Testis (tissue), 3 donors: Measurements from ENCODE around the gene PHYKPL. TPM values are rescaled to one million over a fixed set of nuclear protein-coding genes. Genes with fewer than 3 reads are reported as not detected.

Experiments
- DNase-seq: peaks from one replicate; pipeline ENCODE4 v3.0.0-alpha.2; 2019
- H3K27ac ChIP-seq, 2 donors: fragments of 200-600 bp; sonication (generic); one replicate each; pipeline ENCODE4 v1.5.1; 2019
- H3K27me3 ChIP-seq: fragments of 200-600 bp; sonication (generic); one replicate; pipeline ENCODE4 v1.5.1; 2019
- H3K36me3 ChIP-seq: fragments of 200-600 bp; sonication (generic); one replicate; pipeline ENCODE4 v1.5.1; 2017; ENCODE audit warnings: low read depth; ENCODE audit errors: missing control alignments
- H3K4me1 ChIP-seq: fragments of 200-600 bp; sonication (generic); one replicate; pipeline ENCODE4 v1.5.1; 2019
- H3K4me3 ChIP-seq, 2 donors: fragments of 200-600 bp; sonication (generic); one replicate each; pipeline ENCODE4 v1.5.1; 2017 to 2019
- H3K9me3 ChIP-seq: fragments of 200-600 bp; sonication (generic); one replicate; pipeline ENCODE4 v1.5.1; 2017
- POLR2A ChIP-seq: fragments of 450-650 bp; IDR thresholded peaks from one replicate; pipeline ENCODE4 v1.6.1; 2017; ENCODE audit warnings: antibody characterized with exemption, mild to moderate bottlenecking, moderate library complexity
- WGBS, 2 donors: methylation state at CpG; one replicate each; pipeline ENCODE4 v1.1.5; 2018; 5-methylcytosine and 5-hydroxymethylcytosine counted together
- intact Hi-C: fragments of 100-400 bp; cut with DNase I; formaldehyde crosslinking; loops from one replicate; pipeline ENCODE4 v1.15.1; 2023; ENCODE audit warnings: low total_unique reads
- polyA plus RNA-seq: library from polyadenylated mRNA; stranded (reverse); fragments of 350-450 nt; fragmentation: Illumina TruSeq; extraction: RNeasy Lipid Tissue Mini Kit (QIAGEN cat#74804); gene quantifications from one replicate; pipeline ENCODE4 v1.2.3, GENCODE V29; 2014; ENCODE audit warnings: low read depth, low replicate concordance; ENCODE audit not compliant: insufficient read depth
- total RNA-seq, 2 donors: library from RNA; depleted of rRNA; stranded (reverse); fragments of >200 nt; gene quantifications; one replicate each; pipeline ENCODE4 v1.2.3, GENCODE V29; 2016
- TF ChIP-seq, protein P1 (sequence below), 3 experiments: fragments of 450-650 bp in 2 of 3; fragments of 200-600 bp in 1 of 3; sonication (generic) in 1 of 3; IDR thresholded peaks; one replicate each; pipeline ENCODE4 v1.5.1; 2016 to 2019; ENCODE audit warnings: antibody characterized with exemption in 3 of 3, mild to moderate bottlenecking in 2 of 3, moderate library complexity in 1 of 3

Gene PHYKPL
- total and polyA plus RNA-seq, 3 donors from 2014 or later = 81.7 to 122 (median 121) TPM

DNA sequence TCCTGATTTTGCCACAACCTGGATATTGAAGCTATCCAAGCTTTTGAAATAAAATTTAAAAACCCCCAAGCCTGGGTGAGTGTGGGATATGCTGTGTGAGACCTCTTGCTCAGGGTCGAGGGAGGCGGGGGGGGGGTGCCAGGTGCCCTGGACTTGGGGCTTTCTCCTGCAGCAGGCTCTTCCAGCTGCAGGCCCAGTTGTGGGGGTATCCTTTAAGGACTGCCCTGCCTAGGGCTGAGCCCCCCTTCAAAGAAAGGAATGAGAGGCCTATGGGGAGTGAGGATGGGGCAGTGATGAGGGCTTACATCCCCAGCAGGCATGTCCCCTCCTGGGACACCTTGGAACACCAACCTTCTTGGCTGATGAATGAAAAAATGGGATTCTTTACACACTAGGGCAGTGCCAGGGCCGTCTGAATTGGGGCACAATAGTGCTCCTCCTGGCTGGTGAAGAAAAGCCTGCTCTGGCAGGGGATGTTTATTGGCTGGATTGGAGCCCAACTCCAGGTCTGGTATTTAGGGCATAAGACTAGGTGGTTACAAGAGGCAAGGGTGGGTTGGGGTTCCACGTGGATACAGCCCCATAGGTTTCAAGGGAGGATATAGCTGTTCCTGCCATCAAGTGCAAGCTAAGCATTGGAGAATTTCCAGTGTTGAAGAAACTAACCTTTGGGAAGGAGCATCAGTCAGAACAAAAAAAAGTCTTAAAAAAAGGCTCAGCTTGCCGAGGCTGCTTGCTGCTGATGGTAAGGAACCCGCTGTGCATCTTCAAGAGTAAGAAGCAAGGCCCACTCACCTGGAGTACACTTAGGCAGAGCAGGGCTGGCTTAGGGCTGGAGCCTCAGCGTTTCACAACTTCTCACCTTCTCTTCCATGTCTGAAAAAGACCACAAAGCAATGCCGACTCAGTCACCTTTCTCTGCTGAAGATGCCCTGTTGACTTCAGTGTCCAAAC is 21.2 kb downstream of the PHYKPL start:
- Histone ChIP-seq H3K4me3 (no peak overlapping the region), H3K36me3 (no peaks in the 10 kb centered on the region), H3K27ac (no peak overlapping the region), H3K27me3 (no peaks in the 10 kb centered on the region), H3K9me3 (no peaks in the 10 kb centered on the region), H3K4me1 (peaks cover 17% of the 10 kb centered on the region)
- TF ChIP-seq, protein P1, sequence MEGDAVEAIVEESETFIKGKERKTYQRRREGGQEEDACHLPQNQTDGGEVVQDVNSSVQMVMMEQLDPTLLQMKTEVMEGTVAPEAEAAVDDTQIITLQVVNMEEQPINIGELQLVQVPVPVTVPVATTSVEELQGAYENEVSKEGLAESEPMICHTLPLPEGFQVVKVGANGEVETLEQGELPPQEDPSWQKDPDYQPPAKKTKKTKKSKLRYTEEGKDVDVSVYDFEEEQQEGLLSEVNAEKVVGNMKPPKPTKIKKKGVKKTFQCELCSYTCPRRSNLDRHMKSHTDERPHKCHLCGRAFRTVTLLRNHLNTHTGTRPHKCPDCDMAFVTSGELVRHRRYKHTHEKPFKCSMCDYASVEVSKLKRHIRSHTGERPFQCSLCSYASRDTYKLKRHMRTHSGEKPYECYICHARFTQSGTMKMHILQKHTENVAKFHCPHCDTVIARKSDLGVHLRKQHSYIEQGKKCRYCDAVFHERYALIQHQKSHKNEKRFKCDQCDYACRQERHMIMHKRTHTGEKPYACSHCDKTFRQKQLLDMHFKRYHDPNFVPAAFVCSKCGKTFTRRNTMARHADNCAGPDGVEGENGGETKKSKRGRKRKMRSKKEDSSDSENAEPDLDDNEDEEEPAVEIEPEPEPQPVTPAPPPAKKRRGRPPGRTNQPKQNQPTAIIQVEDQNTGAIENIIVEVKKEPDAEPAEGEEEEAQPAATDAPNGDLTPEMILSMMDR (IDR thresholded peaks at IDR 0.05) = no peak
- no peak for TF ChIP-seq POLR2A
- 73 to 75% methylated on average over 8 of the region's 8 CpGs for WGBS, 2 donors
- no peak for DNase-seq
- intact Hi-C loops = no loop called here

DNA sequence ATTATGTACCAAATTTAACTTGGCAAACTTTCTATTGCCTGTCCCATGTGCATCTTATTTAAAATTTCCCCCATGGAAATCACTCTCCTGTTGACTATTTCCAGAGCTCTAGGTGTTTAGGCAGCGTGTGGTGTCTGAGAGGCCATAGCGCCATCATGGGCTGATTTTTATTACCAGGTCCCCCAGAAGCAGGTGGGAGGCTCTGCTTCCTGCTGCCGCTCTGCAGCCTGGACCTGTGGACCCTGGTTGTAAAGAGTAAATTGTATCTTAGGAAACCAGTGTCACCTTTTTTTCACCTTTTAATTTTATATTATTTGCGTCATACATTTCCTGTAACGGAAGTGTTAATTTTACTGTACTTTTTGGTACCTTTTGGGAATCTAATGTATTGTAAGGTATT is 21.9 kb downstream of the PHYKPL start:
- Histone ChIP-seq H3K9me3 (no peaks in the 10 kb centered on the region), H3K4me3 (no peak overlapping the region), H3K36me3 (no peaks in the 10 kb centered on the region), H3K27ac (no peak overlapping the region), H3K27me3 (no peaks in the 10 kb centered on the region), H3K4me1 (peaks cover 24% of the 10 kb centered on the region)
- TF ChIP-seq, protein P1 (IDR thresholded peaks at IDR 0.05) = no peak
- TF ChIP-seq POLR2A = no peak
- intact Hi-C loops = no loop called here
- 94 to 96% methylated on average over 5 of the region's 5 CpGs for WGBS, 2 donors
- no peak for DNase-seq

DNA sequence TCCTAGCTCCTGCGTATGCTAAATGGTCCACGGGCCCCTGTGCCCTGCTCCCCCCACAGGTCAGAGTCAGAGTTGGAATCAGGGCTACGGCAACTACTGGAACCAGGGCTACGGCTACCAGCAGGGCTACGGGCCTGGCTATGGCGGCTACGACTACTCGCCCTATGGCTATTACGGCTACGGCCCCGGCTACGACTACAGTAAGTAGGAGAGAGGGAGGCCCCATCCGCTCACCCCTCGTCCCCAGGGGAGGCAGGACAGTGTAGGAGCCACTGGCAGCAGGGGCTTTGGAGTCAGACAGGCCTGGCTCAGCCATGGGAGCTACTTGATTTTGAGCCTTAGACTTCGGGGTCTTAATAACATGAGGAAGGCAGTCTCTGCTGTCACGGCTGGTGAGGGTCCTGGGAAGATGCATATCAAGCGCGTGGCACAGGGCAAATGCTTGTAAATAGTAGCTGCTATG is 22.5 kb downstream of the PHYKPL start:
- WGBS, 2 donors = 92 to 93% methylated on average over 7 to 18 of the region's 18 CpGs
- Histone ChIP-seq H3K4me1 (peaks cover 27% of the 10 kb centered on the region), H3K9me3 (no peaks in the 10 kb centered on the region), H3K27me3 (no peaks in the 10 kb centered on the region), H3K27ac (no peak overlapping the region), H3K4me3 (no peak overlapping the region), H3K36me3 (no peaks in the 10 kb centered on the region)
- intact Hi-C loops = no loop called here
- no peak for TF ChIP-seq POLR2A
- TF ChIP-seq, protein P1 (IDR thresholded peaks at IDR 0.05) = no peak
- DNase-seq = no peak

DNA sequence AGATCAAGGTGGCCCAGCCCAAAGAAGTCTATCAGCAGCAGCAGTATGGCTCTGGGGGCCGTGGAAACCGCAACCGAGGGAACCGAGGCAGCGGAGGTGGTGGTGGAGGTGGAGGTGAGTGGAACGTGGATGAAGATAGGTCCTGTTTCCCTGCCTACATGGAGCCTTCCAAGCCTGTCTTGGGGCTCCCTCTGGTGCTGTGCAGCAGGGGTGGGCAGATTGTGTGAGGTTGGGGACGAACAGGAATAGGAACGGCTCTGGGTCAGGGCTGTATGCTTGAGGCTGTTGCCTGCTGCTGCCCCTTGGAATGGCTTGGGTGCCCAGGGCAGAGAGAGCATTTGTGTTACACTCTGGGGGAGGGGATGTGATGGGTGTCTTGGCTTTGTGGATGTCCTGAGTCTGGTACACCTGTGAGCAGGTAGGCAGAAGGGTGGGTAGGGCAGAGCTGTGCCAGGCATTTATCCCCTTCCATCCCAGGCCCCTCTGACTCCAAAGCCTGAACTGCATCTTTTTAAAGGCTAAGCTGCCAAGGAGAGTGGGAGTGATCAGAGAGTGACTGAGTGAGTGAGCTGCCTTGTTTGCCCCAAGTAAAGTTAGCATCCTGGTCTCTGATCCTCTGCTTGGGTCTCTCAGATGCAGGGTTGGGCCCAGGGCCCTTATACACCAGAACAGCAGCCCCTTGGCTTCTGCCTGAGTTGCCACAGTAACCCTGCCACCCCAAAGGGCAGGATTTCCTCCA is 23.1 kb downstream of the PHYKPL start:
- Histone ChIP-seq H3K4me1 (peaks cover 27% of the 10 kb centered on the region), H3K4me3 (no peak overlapping the region), H3K27me3 (no peaks in the 10 kb centered on the region), H3K27ac (no peak overlapping the region), H3K36me3 (no peaks in the 10 kb centered on the region), H3K9me3 (no peaks in the 10 kb centered on the region)
- intact Hi-C loops = no loop called here
- TF ChIP-seq POLR2A = no peak
- TF ChIP-seq, protein P1 (IDR thresholded peaks at IDR 0.05) = no peak
- no peak for DNase-seq
- 87 to 88% methylated on average over 8 of the region's 8 CpGs for WGBS, 2 donors
